Measurements from ENCODE around the gene LIX1L.

DNA sequence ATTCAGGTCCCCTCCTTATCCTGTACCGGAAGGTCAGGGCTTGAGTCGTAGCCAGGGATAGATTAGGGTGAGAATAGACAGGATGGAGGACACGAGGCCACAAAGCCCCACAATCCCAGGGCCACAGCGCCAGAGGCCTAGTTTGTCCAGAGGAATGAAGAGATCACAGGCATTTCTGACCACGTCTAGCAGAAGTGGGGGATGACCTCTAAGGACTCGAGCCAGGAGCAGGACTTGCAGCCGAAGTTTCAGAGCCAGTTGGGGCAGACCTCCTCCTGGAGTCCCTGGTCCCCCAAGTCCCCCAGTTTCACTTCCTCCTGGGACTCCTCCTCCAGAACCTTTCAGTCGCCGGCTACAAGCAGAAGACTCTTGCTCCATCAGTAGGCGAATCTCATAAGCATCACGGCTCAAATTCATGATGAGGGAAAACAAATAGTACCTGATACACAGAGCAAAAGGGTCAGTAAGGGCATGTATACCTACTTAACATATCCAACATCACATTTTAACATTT lies 45.6 kb downstream of the LIX1L start:
- TF ChIP-seq, protein P1, sequence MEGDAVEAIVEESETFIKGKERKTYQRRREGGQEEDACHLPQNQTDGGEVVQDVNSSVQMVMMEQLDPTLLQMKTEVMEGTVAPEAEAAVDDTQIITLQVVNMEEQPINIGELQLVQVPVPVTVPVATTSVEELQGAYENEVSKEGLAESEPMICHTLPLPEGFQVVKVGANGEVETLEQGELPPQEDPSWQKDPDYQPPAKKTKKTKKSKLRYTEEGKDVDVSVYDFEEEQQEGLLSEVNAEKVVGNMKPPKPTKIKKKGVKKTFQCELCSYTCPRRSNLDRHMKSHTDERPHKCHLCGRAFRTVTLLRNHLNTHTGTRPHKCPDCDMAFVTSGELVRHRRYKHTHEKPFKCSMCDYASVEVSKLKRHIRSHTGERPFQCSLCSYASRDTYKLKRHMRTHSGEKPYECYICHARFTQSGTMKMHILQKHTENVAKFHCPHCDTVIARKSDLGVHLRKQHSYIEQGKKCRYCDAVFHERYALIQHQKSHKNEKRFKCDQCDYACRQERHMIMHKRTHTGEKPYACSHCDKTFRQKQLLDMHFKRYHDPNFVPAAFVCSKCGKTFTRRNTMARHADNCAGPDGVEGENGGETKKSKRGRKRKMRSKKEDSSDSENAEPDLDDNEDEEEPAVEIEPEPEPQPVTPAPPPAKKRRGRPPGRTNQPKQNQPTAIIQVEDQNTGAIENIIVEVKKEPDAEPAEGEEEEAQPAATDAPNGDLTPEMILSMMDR (IDR thresholded peaks at IDR 0.05), result no peak
- no peak for TF ChIP-seq POLR2A (IDR thresholded peaks at IDR 0.05)
- no peak for TF ChIP-seq EP300 (IDR thresholded peaks at IDR 0.05)
